ENCODE data around the gene PAK1IP1. TPM values are rescaled to one million over a fixed set of nuclear protein-coding genes. Genes with fewer than 3 reads are reported as not detected.
"Not testable (repeated sequence)": the region's sequence is repeated elsewhere in the genome, so short reads cannot be mapped to it uniquely, and the experiment has no call there.

PAK1IP1 gene
- 10 to 100 TPM; 18.6 to 23.6 (median 21.8) TPM for polyA plus RNA-seq (ENCODE audit: insufficient read length in 3 of 3)
- long read RNA-seq, donor 1, transcript PAK1IP1-201 (10 exons, 1,800 nt): major isoform, 7 of 7 reads
- long read RNA-seq, donor 1, partial matches to known transcripts: 0 of 7 reads
- long read RNA-seq, donor 1, other reads (novel, unspliced or antisense): 0 of 7 reads
- long read RNA-seq, donor 2, transcript PAK1IP1-201 (10 exons, 1,800 nt): major isoform, 8 of 8 reads
- long read RNA-seq, donor 2, partial matches to known transcripts: 0 of 8 reads
- long read RNA-seq, donor 2, other reads (novel, unspliced or antisense): 0 of 8 reads
- long read RNA-seq, donor 3, transcript PAK1IP1-201 (10 exons, 1,800 nt): major isoform, 5 of 14 reads
- long read RNA-seq, donor 3, partial matches to known transcripts: 0 of 14 reads
- long read RNA-seq, donor 3, other reads (novel, unspliced or antisense): 9 of 14 reads
- long read RNA-seq, donor 4, transcript PAK1IP1-201 (10 exons, 1,800 nt): major isoform, 8 of 8 reads
- long read RNA-seq, donor 4, partial matches to known transcripts: 0 of 8 reads
- long read RNA-seq, donor 4, other reads (novel, unspliced or antisense): 0 of 8 reads
- long read RNA-seq, donor 5: 0 reads
- long read RNA-seq, donor 6, transcript PAK1IP1-201 (10 exons, 1,800 nt): major isoform, 5 of 5 reads
- long read RNA-seq, donor 6, partial matches to known transcripts: 0 of 5 reads
- long read RNA-seq, donor 6, other reads (novel, unspliced or antisense): 0 of 5 reads
- long read RNA-seq, donor 7, transcript PAK1IP1-201 (10 exons, 1,800 nt): major isoform, 10 of 10 reads
- long read RNA-seq, donor 7, partial matches to known transcripts: 0 of 10 reads
- long read RNA-seq, donor 7, other reads (novel, unspliced or antisense): 0 of 10 reads
- long read RNA-seq, donor 8: 0 reads
- long read RNA-seq, donor 9, transcript PAK1IP1-201 (10 exons, 1,800 nt): major isoform, 12 of 12 reads
- long read RNA-seq, donor 9, partial matches to known transcripts: 0 of 12 reads
- long read RNA-seq, donor 9, other reads (novel, unspliced or antisense): 0 of 12 reads
- long read RNA-seq, donor 10, transcript PAK1IP1-201 (10 exons, 1,800 nt): major isoform, 6 of 6 reads
- long read RNA-seq, donor 10, partial matches to known transcripts: 0 of 6 reads
- long read RNA-seq, donor 10, other reads (novel, unspliced or antisense): 0 of 6 reads
- long read RNA-seq, donor 11, transcript PAK1IP1-201 (10 exons, 1,800 nt): major isoform, 5 of 5 reads
- long read RNA-seq, donor 11, partial matches to known transcripts: 0 of 5 reads
- long read RNA-seq, donor 11, other reads (novel, unspliced or antisense): 0 of 5 reads
- long read RNA-seq, donor 12, partial matches to known transcripts: 0 of 1 reads
- long read RNA-seq, donor 12, other reads (novel, unspliced or antisense): 0 of 1 reads
- long read RNA-seq, donor 13: 0 reads
- long read RNA-seq, donor 14, transcript PAK1IP1-201 (10 exons, 1,800 nt): major isoform, 8 of 8 reads
- long read RNA-seq, donor 14, partial matches to known transcripts: 0 of 8 reads
- long read RNA-seq, donor 14, other reads (novel, unspliced or antisense): 0 of 8 reads
- long read RNA-seq, donor 15, partial matches to known transcripts: 0 of 4 reads
- long read RNA-seq, donor 15, other reads (novel, unspliced or antisense): 0 of 4 reads
- long read RNA-seq, donor 16, transcript PAK1IP1-201 (10 exons, 1,800 nt): major isoform, 24 of 32 reads
- long read RNA-seq, donor 16, partial matches to known transcripts: 0 of 32 reads
- long read RNA-seq, donor 16, other reads (novel, unspliced or antisense): 8 of 32 reads

- peak; percentile 88 to 96 (median 93) for DNase-seq (ENCODE audit: extremely low read depth in 1 of 11, low read depth in 9 of 11, low spot score in 4 of 11)
These were observed at the start of gene PAK1IP1, which contains the start of gene C6orf52 for GRCh38 chr6:10694302-10695085. PAK1IP1 (plus strand) TSS chr6:10694972; CDS start chr6:10694986, 14 bp downstream. C6orf52 (minus strand) TSS chr6:10694616; CDS start chr6:10687550, 7,066 bp downstream.

- no peak for DNase-seq (ENCODE audit: extremely low read depth in 1 of 11, low read depth in 9 of 11, low spot score in 4 of 11)
These were observed 39.2 kb upstream of the PAK1IP1 start for GRCh38 chr6:10655508-10656055.

- no peak for DNase-seq (ENCODE audit: extremely low read depth in 1 of 11, low read depth in 9 of 11, low spot score in 4 of 11)
These were observed 35.7 kb upstream of the PAK1IP1 start for GRCh38 chr6:10658910-10659698.

GRCh38 chr6:10659699-10660348 lies 34.9 kb upstream of the PAK1IP1 start:
- no peak for DNase-seq (ENCODE audit: extremely low read depth in 1 of 11, low read depth in 9 of 11, low spot score in 4 of 11)

- DNase-seq (ENCODE audit: extremely low read depth in 1 of 11, low read depth in 9 of 11, low spot score in 4 of 11): not testable (repeated sequence)
These were observed 34.2 kb upstream of the PAK1IP1 start for GRCh38 chr6:10660431-10661191.

- no peak for DNase-seq (ENCODE audit: extremely low read depth in 1 of 11, low read depth in 9 of 11, low spot score in 4 of 11)
These were observed 32.6 kb upstream of the PAK1IP1 start for GRCh38 chr6:10662207-10662606.

- DNase-seq (ENCODE audit: extremely low read depth in 1 of 11, low read depth in 9 of 11, low spot score in 4 of 11): no peak
These were observed 32.0 kb upstream of the PAK1IP1 start for GRCh38 chr6:10662742-10663141.

- not testable (repeated sequence) for DNase-seq (ENCODE audit: extremely low read depth in 1 of 11, low read depth in 9 of 11, low spot score in 4 of 11)
These were observed 29.2 kb upstream of the PAK1IP1 start for GRCh38 chr6:10665595-10665994.

- no peak for DNase-seq (ENCODE audit: extremely low read depth in 1 of 11, low read depth in 9 of 11, low spot score in 4 of 11)
These were observed 26.4 kb upstream of the PAK1IP1 start for GRCh38 chr6:10668126-10668917.

GRCh38 chr6:10676403-10676802 lies 18.4 kb upstream of the PAK1IP1 start:
- DNase-seq (ENCODE audit: extremely low read depth in 1 of 11, low read depth in 9 of 11, low spot score in 4 of 11): no peak

GRCh38 chr6:10678456-10678855 lies 16.3 kb upstream of the PAK1IP1 start:
- DNase-seq (ENCODE audit: extremely low read depth in 1 of 11, low read depth in 9 of 11, low spot score in 4 of 11): no peak

- no peak for DNase-seq (ENCODE audit: extremely low read depth in 1 of 11, low read depth in 9 of 11, low spot score in 4 of 11)
These were observed 13.0 kb upstream of the PAK1IP1 start for GRCh38 chr6:10681795-10682194.

GRCh38 chr6:10682355-10682988 lies 12.3 kb upstream of the PAK1IP1 start:
- no peak for DNase-seq (ENCODE audit: extremely low read depth in 1 of 11, low read depth in 9 of 11, low spot score in 4 of 11)

GRCh38 chr6:10684618-10685017 lies 10.2 kb upstream of the PAK1IP1 start:
- no peak for DNase-seq (ENCODE audit: extremely low read depth in 1 of 11, low read depth in 9 of 11, low spot score in 4 of 11)
